Measurements from ENCODE around the gene PARD3B. TPM values are rescaled to one million over a fixed set of nuclear protein-coding genes. Genes with fewer than 3 reads are reported as not detected.

Gene PARD3B
- total and polyA plus RNA-seq, 2 of the 8 experiments (the other 6 are each of a cell fraction or from before 2014, with no cell fraction given): 1.2 to 5.7 TPM

GRCh38 chr2:205273627-205274026, 728.4 kb downstream of the PARD3B start:
- Histone ChIP-seq H4K5ac (ENCODE audit: insufficient read length, low read depth, low read length) (peak overlapping the region; percentile 47), H2AK5ac (ENCODE audit: low read depth, low read length) (peak overlapping the region; percentile 88; the same call in 1 of the 2 replicates), H3K9me3 (ENCODE audit: insufficient read depth in 2 of 2, low read depth in 1 of 2, low read length in 1 of 2) (no peaks in the 10 kb centered on the region), H2BK20ac (ENCODE audit: low read length) (peak overlapping the region; percentile 96), H2BK120ac (replicated peaks; ENCODE audit: low read depth, low read length) (peak overlapping the region; percentile 87), H3K79me2 (ENCODE audit: control insufficient read depth in 1 of 2, insufficient read depth in 2 of 2, low read length in 2 of 2) (no peaks in the 10 kb centered on the region), H3K23me2 (ENCODE audit: low read depth, low read length) (no peaks in the 10 kb centered on the region), H3K9ac (replicated peaks in 1 of 4; ENCODE audit: extremely low read depth in 1 of 4, low read depth in 3 of 4, low read length in 3 of 4) (no peak overlapping the region), H2AFZ (ENCODE audit: low read length) (no peak overlapping the region), H3K4me1 (replicated peaks in 1 of 4; ENCODE audit: control insufficient read depth in 3 of 4, insufficient read depth in 4 of 4, low read length in 3 of 4) (peaks cover 0 to 21% (median 12%) of the 10 kb centered on the region in 4 experiments; a peak in 6 of 7 replicates), H2BK12ac (ENCODE audit: low read depth, low read length) (peak overlapping the region; percentile 89; the same call in 1 of the 2 replicates), H3K14ac (ENCODE audit: insufficient read length) (no peak overlapping the region), H3K18ac (ENCODE audit: extremely low read depth, low read length) (peak overlapping the region; percentile 96), H3K4ac (replicated peaks; ENCODE audit: insufficient read length, low read depth, low read length) (peak overlapping the region; percentile 69), H3K4me2 (ENCODE audit: insufficient read depth in 1 of 2, low read depth in 2 of 2, low read length in 2 of 2) (peak overlapping the region in 1 of 2 experiments; percentile 44; a peak in 2 of 4 replicates), H3K56ac (replicated peaks; ENCODE audit: insufficient read length, low read depth, low read length) (no peak overlapping the region), H4K8ac (ENCODE audit: extremely low read depth, insufficient read depth, low read length) (no peak overlapping the region), H3K4me3 (ENCODE audit: extremely low read depth in 1 of 4, insufficient read depth in 2 of 4, low read depth in 3 of 4, low read length in 4 of 4) (peak overlapping the region in 1 of 4 experiments; percentile 5; a peak in 1 of 8 replicates), H3K79me1 (ENCODE audit: low read depth, low read length) (no peaks in the 10 kb centered on the region), H3K27ac (ENCODE audit: low read depth, low read length) (0 out of 2 replicates have a peak overlapping the region, but pooled peaks have one; percentile 28), H4K91ac (replicated peaks; ENCODE audit: insufficient read length, low read length) (peak overlapping the region; percentile 92), H3K36me3 (ENCODE audit: control insufficient read depth in 2 of 4, insufficient read depth in 4 of 4, low read length in 3 of 4) (no peaks in the 10 kb centered on the region; a peak in 1 of 8 replicates), H2BK15ac (ENCODE audit: low read length) (no peak overlapping the region), H4K20me1 (replicated peaks in 1 of 2; ENCODE audit: control insufficient read depth in 1 of 2, insufficient read depth in 2 of 2, low read length in 2 of 2) (no peaks in the 10 kb centered on the region), H3K23ac (ENCODE audit: insufficient read length) (no peak overlapping the region), H3K27me3 (replicated peaks in 1 of 4; ENCODE audit: control insufficient read depth in 3 of 4, extremely low read depth in 1 of 4, insufficient read depth in 3 of 4, low read length in 3 of 4) (no peaks in the 10 kb centered on the region), H2BK5ac (ENCODE audit: low read depth, low read length) (peak overlapping the region; percentile 57; the same call in 1 of the 2 replicates)
- FAIRE-seq: no peak
- 95% methylated on average over 3 of the region's 3 CpGs; no CpG with 5 or more reads in 1 of the 2 experiments for WGBS, 2 experiments (ENCODE audit: extremely low coverage in 1 of 2, insufficient coverage in 1 of 2, insufficient read length in 1 of 2, insufficient replicate concordance in 2 of 2, low coverage in 1 of 2, low lambda C conversion rate in 2 of 2, missing lambda C conversion rate in 1 of 2)
- CTCF ChIA-PET (ENCODE audit: partially characterized antibody): interaction anchor here (1.0 to 1.3 kb wide), 4 partner anchors 11 to 355 kb away, joined by 3 to 4 read pairs (median 4); no protein-coding TSS in a partner anchor
- no peak for TF ChIP-seq TCF12 (IDR thresholded peaks at IDR 0.05; ENCODE audit: low read depth, low read length)
- no peak for TF ChIP-seq EZH2 (IDR thresholded peaks at IDR 0.05; ENCODE audit: low read depth, low read length, severe bottlenecking)
- no peak for TF ChIP-seq PHF8 (conservative IDR thresholded peaks at IDR 0.05; ENCODE audit: low read depth, low read length)
- TF ChIP-seq SP4 (IDR thresholded peaks at IDR 0.05; ENCODE audit: low read length): no peak
- TF ChIP-seq ATF2 (IDR thresholded peaks at IDR 0.05; ENCODE audit: low read length): no peak
- no peak for TF ChIP-seq SP2 (IDR thresholded peaks at IDR 0.05; ENCODE audit: low read length)
- no peak for TF ChIP-seq RFX5 (IDR thresholded peaks at IDR 0.05; ENCODE audit: borderline replicate concordance, low read depth, low read length)
- no peak for DNase-seq (ENCODE audit: low read depth in 1 of 2, low spot score in 2 of 2)
- POLR2A ChIA-PET (ENCODE audit: partially characterized antibody): interaction anchor here (1.3 kb wide), 1 partner anchor 7 kb away, joined by 4 read pairs; no protein-coding TSS in a partner anchor

Data from H1 (cell line).